Measurements from ENCODE around the gene SPOPL.
"Not testable (repeated sequence)": the region's sequence is repeated elsewhere in the genome, so short reads cannot be mapped to it uniquely, and the experiment has no call there.

SPOPL gene

DNA sequence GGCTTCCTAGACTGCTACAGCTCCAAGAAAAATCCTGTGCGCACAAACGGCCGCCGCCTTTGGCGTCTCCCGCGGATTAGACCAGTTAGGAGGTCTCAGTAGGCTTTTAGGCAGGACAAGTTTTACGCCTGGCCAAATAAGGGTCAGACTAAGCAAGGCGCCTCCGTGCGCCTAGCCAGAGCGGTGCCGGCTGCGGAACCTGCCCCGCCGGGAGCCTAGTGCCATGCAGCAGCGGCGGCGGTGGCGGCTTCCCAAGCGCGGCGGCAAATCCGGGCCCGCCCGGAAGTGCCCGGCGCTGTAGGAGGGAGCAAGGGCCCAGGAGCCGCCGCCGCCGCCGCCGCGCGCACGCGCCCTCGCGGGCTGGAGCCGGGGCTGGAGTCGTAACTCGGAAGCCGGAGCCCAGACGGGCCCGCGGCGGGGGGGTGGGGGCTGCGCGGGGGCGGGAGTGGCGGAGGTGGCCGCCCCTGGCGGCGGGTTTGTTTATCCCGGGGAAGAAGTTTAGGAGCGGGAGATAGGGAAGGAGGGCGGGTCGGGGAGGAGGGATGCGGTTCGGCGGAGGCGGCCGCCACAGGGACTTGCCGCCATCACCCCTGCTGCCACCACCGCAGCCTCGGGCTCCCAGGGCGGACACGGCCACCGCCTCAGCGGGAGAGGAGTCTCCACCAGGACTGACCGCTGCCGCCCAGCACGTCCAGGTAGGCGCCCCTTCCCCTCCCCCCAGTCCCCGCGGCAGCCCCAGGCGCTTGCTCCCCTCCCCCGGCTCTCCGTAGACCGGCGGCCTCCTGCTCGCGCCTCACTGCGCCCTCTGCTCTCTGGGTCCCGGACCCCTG is at the start of gene SPOPL:
TSS of gene SPOPL (plus strand) at position 346 of the 830 bp plus-strand sequence. CDS start 48,447 bp downstream, outside the sequence.
- FAIRE-seq = no peak

DNA sequence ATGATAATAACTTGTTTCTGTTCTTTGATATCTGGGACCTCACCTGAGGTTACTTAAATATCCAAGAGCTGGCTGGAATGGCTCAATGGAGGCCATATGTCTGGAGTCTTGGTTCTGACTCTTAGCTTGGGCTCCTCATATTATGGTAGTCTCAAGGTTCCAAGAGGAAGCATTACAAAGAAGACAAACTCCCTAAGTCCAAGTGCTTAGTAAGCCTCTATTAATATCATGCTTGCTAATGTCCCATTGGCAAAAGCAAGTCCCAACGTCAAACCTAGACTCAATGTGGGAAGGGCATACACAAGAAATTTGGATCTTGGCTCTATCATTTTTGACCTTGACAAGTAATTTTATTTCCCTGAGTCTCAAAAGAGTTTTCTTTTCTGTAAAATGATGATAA is 49.2 kb upstream of the SPOPL start:
- no peak for FAIRE-seq

DNA sequence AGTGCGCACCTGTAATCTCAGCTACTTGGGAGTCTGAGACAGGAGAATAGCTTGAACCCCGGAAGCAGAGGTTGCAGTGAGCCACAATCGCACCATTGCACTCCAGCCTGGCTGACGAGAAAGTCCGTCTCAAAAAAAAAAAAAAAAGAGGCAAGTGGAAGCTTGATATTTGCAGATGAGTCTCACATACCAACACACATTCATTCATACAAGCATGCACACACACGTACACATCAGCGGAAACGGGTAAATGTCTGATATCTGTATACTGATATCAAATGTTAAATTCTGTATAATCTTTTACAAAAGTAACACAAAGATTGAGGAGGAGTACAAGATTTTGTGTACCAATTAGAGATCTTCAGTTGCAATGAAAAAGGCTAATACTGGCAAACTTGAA is 47.8 kb upstream of the SPOPL start:
- FAIRE-seq = no peak

DNA sequence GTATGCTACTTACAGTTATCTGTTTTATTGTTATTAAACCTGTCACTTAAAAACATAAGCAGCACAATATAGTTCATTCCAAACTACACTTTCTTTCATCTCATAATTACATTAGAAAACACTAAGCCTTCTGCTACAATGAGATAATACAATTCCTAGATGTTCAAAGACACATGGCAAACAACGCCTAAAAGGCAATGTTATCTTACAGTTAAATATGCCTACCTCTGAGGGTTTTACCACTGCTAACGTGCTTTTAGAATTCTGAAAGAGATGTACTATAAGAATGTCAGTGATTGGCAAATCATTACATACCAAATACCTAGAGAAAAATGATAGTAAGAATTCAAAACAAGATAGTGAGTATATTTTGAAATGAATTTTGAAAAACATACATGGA is 46.8 kb upstream of the SPOPL start:
- no peak for FAIRE-seq

DNA sequence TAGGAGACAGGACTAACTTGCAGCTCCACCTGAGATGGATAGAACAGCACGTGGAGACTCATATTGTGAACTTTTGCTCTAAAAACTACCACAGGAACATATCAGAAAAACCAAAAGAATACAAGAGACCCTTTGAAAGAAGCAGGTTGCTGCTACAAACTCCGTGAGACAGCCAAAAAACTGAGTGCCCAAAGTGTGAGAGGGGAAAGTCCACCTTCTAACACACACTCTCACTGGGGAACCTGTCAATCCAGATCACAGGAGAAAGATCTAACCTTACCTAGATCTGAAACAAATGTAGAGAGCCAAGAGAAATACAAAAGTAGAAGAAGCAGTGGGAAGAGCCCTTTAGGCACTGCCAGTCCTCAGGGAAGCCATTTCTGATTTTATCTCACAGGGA is 46.3 kb upstream of the SPOPL start:
- FAIRE-seq = no peak

DNA sequence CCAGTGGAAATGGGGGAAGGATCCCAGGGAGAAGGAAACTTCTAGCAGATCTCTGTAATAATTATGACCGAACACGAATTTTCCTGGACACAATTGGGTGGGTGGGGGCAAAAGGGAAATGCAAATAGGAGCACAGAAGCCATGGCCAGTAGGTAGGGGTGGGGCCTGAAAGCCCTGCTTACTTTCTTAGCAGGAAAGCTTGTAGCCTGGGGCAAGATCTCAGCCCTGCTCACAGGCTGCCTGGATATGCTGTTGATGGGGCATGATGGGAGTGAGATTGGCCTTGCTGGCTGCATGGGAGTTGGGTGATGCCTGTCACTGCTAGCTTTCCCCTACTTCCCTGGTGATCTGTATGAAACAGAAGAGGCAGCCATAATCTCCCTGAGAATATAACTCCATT is 45.9 kb upstream of the SPOPL start:
- FAIRE-seq = no peak

DNA sequence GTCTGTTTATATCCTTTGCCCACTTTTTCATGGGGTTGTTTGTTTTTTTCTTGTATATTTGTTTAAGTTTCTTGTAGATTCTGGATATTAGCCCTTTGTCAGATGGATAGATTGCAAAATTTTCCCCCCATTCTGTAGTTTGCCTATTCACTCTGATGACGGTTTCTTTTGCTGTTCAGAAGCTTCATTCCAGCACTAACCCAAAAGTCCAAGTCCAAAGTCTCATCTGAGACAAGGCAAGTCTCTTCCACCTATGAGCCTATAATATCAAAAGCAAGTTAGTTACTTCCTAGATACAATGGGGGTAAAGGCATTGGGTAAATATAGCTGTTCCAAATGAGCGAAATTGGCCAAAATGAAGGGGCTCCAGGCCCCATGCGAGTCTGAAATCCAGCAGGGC is 38.9 kb upstream of the SPOPL start:
- FAIRE-seq = not testable (repeated sequence)

DNA sequence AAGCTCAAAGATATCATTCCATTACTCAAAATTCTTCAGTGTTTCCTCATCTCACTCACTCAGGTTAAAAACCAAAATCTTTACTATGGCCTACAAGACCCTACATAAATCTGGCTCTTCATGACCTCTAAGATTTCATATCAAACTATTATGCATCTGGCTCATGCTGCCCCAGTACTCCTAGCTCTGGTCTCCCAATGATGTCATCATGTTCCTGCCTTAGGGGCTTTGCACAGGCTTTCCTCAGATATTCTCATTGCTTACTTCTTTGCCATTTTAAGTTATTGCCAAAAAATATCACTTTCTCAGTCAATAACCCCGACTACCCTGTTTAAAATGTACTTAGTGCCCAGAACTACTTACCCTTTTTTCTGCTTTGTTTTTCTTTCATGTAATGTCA is 33.0 kb upstream of the SPOPL start:
- no peak for FAIRE-seq

DNA sequence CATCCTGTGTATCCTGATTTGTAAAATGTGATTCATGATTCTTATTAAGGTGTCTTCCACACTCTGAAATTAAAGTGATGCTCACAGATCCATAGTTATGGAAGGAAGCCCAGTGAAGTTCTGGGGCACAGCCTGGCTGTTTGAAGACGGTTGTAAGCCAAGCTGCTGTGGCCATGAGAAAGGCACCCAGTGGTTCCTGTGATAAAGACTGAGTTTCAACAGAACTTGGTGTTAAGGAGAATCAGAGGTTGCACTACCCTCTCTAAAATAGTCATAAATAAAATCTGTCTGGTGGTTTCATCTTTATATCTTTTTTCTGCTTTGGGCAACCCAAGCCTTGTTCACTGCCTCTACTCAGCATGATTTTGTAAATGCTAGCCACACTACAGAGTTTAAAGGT is 32.2 kb upstream of the SPOPL start:
- FAIRE-seq = no peak

DNA sequence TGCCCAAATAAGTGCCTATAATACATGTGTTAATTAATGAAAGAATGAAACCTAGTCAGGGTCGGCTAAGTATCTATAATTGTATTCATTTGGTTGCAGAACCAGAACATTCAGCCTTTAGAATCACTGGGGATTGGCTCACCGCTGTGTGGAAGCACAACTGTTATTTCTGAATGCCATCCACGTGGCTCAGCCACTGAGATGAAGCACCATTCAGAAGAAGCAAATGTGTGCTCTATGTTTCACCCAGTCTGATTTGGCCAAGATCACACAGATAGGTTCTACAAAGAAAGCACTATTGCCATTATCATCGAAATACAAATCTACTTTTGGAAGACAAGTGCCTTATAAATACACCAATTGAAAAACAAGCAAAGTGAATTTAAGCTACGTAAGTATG is 30.6 kb upstream of the SPOPL start:
- FAIRE-seq = no peak

DNA sequence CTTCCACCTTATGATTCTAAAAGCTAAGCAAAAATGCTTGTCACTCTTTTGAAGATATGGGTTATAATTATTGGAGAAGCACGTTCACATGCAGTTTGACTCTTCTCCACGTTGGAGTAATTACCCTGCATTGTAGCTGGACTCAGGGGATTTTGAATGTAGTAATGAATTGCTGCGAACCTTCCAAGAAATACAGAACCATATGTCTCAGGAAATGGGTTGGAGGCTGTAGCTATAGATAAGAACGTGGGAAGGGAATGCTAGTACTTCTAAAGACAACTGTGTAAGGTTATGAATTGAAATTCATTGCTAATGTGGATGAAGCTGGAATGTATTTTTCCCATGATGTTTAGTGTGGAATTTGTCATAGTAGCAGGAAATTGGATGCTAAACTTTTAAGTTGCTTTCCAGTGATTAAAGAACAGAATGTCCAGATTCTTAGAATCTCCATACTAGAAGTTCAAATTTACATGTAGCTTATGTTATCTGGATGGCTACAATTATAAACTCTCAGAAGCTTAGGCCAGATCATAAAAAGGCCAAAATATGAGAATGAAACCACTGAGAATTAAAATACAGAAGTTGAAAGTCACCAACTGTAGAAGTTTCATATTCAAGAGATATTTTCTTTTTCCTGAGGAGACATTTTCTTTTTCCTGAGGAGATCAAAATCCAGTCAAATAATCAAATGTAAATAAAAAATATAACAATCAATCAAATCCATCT is 27.3 kb upstream of the SPOPL start:
- no peak for FAIRE-seq

DNA sequence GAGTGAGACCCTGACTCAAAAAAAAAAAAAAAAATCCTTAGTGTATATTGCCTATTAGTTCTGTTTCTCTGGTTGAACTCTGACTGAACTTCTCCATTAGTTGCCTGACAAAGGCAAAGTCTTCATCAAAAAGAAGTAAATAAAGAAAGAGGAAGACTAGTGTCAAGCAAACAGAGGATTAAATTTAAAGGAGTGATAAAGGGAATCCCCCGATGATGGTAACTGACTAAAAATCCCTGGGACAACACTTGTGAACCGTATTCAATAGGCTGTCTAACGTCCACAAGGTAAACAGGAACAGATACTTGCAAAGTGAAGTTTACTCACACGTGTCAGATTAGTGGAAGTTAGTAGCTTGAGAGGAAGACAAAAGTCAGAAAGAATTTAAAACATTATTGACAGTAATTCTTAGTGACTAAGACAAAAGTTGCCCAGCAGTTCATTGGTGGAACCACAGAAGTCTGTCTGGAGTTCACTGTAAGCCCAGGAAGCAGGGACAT is 26.2 kb upstream of the SPOPL start:
- no peak for FAIRE-seq

DNA sequence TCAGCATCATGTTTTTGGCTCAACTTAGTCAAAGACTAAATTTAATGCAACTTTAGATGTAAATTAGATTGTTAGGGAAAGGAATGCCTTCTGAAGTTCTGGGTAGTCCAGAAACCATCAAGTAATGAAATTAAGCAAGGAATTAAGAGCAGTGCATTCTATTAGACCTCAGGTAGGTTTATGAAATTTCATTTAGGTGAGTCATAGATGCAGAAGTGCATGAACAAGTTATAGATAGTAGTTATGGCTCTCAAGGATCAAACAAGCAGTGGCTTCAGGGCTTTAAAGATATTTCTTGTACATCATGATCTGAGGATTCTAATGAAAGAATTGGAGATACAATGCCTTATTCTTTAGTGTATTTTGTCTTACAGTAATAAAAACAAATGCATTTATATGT is 25.4 kb upstream of the SPOPL start:
- no peak for FAIRE-seq

DNA sequence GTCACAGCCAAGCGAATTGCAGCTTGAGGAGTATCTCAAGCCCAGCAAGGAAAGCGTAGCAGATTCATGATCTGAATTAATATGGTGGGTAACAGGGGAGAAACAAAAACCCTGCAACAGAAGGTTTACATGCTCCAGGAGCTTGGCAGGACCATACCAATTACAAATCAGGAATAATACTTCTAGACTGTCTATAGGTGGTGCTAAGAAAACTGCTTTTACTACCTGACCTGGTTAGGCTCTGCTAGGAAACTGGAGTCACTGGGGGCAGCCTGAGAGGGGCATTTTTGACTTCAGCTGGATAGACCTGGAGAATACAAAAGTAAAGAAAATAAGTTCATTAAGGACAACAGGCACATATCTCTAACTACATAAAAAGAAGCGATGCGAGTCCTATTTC is 24.6 kb upstream of the SPOPL start:
- no peak for FAIRE-seq

DNA sequence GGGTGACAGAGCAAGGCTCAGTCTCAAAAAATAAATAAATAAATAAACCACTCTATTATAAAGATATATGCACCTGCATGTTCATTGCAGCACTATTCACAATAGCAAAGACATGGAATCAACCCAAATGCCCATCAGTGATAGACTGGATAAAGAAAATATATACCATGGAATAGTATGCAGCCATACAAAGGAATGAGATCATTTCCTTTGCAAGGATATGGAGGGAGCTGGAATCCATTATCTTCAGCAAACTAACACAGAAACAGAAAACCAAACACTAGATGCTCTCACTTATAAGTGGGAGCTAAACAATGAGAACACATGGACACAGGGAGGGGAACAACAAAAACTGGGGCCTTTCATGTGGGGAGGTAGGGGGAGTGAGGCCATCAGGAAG is 18.8 kb upstream of the SPOPL start:
- FAIRE-seq = not testable (repeated sequence)

DNA sequence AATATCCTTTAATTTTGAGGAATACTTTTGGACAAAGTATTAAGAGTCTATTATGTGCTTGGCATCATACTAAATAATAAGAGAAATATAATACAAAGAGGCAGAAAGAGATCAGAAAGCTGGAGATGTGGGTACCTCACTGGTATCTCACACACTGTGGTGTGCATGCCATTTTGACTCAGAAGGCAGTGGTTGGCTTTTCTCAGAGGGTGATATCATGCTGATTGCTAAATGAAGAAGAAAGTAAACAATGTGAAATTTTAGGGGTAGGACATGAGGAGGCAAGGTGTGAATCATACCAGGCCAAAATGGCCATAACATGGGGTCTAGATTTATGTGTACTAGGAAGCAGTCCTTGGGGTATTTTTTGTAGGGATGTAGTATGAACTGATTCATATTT is 16.6 kb upstream of the SPOPL start:
- no peak for FAIRE-seq

DNA sequence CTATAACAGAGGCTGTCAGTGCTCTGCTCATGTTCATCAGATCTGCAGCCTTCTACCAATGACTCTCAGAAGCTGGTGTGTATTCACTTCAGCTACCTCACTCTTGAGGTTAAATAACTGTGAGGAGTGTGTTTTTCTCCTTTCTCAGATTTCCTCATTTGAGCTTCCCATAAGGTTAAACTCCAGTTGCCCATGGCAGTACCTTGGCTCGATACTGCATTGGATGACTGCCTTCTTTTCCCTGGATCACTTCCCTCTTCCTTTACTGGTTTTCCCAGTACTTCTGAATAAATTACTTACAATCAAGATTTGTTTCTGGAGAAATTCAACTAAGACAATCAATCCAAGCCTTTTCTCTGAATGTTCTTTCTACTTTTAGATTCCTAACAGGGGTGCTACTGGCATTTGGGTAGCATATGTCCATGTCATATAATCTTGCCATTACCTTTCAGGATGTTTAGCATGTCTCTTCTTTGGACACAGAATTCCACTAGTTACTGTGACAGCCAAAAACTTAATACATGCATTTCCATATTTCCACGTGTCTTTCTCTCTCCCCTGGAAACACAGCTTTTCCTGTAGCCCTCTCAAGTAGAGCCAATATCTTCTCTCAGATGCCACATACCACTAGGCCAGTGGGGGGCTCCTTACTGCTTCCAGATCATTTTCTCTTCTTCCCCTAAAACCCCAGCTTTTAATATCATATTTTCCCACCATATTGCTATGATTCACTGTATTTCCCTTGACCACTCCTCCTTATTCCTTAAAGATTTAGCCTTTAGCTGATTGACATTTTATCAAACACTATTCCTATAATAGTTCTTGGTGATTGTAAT is 15.0 kb upstream of the SPOPL start:
- FAIRE-seq = no peak

DNA sequence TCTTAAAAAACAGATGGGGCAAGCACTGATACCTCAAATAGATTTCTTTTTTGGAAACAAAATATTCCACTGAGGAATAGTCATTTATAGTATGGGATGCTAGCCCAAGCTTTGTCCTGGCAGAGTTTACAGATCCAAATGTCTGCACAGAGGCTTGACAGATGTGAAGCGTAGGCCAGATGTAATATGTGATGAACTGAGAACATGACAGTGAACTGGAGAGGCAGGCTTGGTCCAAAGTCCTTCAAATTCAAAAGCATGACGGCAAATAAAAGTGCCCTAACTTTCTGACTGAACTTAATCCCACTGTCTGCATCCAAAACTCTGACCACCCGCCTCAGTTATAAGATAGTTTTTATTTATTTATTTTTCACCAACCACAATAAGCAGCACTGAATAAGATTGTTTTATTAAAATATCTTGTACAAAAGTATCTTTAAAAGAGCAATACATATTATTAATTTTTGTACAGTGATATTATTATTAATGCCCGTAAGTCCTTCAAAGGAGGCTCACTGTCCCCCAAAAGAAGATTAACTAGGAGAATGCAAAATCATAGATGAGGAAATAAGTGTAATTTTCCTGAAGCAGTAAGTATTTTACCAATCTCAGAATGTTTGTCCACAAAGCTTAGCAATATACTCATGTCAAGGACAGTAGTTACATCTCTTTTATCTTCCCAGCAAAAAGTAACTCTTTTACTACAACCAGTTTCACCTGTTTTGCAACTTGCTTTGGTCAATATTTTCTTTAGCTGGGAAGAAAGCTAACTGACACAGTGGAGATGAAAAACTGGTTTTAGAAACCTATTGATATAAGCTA is 10.7 kb upstream of the SPOPL start:
- no peak for FAIRE-seq

DNA sequence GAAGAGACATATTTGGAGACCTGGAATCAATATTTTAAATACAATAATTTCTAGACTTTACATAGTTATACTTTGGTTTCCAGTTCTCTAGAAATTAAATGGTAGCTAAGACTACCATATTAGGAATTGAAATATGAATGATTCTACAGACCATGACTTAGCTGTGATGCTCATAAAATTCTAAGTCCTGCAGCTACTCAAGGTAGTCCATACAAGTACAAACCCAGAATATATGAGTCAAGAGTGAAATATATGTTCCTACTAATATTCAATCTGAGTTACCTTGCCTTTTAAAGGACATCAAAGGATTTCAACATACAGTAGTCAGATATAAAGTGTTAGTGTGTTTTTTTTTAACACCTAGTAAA is 10.1 kb upstream of the SPOPL start:
- no peak for FAIRE-seq

DNA sequence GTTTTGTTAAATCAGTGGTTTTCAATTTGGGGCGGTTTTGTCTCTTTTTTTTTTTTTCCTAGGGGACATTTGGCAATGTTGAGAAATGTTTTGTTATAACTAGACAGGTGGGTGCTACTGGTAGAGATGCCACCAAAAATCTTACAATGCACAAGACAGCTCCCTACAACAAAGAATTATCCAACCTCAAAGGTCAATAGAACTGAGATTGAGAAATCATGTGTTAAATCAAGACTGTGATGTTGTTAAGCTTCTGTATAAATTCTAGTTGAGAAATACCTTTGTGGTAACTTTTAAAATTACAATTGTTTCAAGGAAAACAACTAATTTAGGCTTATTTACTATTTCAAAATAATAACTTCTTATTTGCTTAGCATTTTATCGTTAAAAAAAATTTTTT is 9.4 kb upstream of the SPOPL start:
- FAIRE-seq = no peak

DNA sequence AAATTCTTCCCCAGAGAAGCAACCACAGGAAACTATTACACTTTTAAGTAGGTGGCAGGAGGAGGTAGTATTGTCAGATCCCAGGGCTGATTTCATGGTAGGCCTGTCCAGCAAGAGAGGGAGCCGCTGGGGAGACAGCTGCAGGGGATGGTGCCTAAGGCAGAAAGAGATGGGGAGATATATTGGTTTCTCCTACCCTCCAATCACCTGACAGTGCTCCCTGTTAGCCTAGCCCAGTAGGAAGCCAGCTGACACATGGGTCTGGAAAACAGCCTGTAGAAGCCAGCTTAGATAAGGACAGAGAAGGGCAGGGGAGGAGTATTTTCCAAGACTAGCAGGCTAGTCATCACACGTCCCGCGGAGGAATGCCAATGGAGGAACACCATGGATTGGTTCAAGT is 8.2 kb upstream of the SPOPL start:
- no peak for FAIRE-seq

DNA sequence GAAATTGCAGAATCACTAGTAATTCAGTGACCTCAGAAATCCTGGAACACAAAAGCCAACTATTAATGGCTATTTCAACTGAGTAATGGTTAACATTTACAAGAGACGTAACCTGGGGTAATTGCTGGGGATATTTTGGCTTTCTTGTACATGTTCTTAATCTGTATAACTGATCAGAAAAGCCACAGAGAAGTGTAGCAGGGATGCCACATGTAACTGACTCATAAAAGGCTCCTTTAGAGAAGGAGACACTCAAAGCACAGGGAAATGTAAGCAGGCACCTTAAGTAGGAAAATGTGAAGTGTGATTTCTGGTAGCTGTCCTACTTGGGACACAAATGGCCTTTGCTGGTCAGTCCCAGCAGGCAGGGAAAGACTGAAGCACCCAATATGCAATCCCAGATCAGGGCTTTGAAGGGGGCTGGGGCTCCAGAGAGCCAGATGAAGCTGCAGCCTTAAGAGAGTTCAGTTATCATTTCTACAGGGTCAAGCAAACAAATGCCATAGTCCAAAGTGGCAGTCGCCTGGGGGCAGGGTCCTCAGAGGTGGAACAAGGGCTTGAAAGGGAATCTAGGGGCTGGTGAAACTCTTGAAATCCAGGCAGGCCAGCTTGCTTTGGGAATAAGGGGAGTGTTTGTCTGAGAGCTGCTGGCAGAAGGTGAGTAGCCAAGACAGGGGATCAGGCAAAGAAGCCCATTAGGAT is 7.2 kb upstream of the SPOPL start:
- no peak for FAIRE-seq

Measured in G401.6 (cell line).